GM21390 (cell line): Measurements from ENCODE around the gene BMP2K.
"Not testable (repeated sequence)": the region's sequence is repeated elsewhere in the genome, so short reads cannot be mapped to it uniquely, and the experiment has no call there.

Experiments used
- ATAC-seq: cut with Tn5 transposase; IDR thresholded peaks from one replicate; pipeline ENCODE4 v1.9.1; 2021; ENCODE audit not compliant: unreplicated experiment

Gene BMP2K

DNA sequence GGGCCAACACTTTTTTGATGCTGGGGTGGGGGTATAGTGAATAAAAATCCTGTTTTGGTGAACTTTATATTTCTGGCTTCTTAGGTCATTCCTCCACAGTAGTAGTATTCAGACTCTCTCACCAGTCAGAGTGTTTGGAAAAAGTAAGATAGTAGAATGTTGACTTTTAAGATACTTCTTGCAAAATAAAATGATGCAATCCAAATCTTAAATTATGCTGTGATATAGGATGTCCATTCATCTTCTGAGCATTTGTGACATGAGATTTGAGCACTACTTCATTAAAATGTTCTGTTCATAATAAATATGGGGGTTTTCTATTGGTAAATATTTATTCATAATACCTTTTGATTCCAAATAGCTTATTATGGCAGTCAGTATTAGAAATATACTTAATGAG is 70.1 kb downstream of the BMP2K start:
- ATAC-seq, result no peak

DNA sequence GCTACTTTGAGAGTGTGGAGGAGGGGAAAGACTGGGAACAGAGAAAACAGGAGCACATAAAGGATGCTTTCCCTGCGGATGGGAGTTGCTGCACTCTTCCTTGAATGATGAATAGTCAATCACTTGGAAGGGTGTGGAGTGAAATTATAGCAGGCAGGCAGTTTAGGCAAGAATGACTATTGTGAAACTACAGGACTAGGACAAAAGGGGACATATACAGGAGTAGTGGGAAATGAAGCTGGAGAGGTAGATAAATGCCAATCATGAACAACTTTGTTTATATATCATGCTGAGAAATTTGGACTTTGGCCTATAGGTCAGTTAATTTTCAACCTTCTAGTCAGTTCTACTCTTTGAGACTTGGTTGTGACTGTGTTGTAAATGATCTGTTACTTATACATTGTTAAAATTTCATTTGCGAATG is 86.2 kb downstream of the BMP2K start:
- no peak for ATAC-seq

DNA sequence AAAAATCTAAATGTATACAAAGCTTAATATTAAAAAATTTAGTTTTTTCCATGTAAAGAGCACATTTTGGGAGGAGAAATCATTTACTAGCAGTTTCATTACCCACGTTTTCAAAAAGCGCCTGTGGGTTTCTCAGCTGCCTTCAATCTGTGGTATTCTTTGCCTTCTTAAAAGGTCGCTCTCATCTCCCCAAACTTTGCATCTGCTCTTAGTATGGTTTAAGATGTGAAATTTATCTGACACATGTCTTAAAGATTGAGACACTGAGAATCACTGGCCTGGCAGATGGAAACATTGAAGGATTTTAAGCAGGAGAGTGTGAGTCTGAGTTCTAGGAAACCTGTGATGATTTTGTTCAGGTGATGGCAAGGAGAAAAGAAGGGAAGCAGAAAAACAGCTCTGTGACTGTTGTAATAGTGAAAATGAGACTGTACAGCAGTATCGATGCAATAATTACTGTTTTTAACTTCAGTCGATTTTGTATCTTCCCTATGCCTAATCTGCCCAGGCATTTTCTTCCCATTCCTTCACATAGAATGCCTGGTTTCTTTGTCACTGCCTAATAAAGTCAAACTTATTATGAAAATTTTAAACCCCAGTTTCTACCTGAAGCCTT is 87.2 kb downstream of the BMP2K start:
- peak; percentile 62 for ATAC-seq

DNA sequence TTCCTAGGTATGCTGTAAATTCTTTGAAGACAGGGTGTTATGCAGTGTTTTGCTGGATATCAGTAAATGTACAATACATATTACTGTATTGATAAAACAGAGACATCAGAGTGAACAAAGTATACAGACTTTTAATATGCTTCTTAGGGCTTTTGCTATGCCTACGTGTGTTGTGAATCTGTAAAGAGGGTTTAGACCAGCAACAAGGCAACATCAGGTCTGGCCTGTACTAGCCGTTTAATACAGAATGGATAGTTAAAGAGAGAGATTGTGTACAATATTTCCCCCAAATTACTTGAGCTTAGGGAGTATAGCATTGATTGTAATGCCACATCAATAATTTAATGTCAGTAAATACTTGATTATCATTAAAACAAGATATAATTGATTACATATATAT is 87.8 kb downstream of the BMP2K start:
- peak; percentile 7 for ATAC-seq

DNA sequence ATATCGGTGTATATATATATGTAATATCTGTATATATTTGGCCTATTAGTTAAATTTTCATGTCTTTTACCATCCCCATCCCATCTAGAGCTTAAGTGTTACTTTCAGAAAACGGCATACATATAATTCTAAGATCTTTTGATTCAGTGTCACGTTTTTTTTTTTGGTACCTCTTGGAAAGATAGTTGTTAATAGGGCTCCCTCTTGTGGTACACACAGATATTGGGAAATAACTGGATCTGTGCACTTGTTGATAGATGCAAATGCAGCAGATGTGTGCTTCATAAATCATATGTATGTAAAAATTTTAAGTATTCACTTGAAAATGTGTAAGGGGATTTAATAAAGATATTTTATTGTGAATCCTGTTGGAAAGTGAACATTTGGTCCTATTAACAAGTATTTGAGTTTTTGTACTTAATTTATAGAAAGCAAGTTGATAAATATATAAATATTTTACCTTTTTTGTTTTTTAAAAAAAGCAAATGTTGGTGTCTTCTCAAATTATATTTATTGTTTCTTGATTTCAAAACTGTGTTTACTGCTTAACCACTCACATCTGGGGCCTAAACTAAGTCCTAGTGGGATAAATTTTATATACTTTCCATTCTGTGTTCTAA is 88.4 kb downstream of the BMP2K start:
- peak; percentile 61 for ATAC-seq

DNA sequence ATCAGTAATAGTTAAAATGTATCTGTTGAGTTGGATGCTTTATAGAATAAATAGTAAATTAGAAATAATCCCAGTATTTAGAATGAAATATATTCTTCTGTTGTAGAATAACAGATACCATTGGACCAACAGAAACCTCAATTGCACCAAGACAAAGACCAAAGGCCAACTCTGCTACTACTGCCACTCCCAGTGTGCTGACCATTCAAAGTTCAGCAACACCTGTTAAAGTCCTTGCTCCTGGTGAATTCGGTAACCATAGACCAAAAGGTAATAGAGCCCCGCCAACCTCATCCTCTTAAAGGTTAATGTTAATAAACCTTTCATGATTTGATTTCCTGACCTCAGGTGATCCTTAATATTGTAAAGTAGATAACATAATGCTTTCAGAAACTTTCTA is 89.3 kb downstream of the BMP2K start:
- no peak for ATAC-seq

DNA sequence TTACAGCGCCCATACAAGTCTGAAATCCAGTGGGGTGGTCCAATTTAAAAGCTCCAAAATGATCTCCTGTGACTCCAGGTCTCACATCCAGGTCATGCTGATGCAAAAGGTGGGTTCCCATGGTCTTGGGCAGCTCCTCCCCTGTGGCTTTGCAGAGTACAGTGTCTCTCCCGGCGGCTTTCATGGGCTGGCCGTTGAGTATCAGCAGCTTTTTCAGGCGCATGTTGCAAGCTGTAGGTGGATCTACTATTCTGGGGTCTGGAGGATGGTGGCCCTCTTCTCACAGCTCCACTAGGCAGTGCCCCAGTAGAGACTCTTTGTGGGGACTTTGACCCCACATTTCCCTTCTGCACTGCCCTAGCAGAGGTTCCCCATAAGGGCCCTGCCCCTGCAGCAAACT is 92.6 kb downstream of the BMP2K start:
- not testable (repeated sequence) for ATAC-seq

DNA sequence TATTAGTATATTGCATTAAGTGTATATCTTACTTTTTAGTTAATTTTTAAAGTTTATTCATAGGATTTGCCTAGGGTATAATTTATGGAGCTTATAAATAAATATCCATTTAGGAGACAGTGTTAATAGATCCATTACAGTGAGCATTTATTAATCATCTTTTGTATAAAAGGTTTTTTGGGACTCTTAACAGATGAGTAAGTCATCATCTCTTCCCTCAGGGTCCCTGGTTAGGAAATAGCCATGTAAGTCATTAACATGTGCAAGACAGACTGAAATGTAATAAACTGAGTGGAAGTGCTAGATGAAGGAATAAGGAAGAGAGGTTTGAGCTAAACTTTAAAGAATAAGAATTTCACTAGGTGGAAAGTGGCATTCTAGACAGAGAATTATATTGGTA is 93.9 kb downstream of the BMP2K start:
- ATAC-seq, result no peak

DNA sequence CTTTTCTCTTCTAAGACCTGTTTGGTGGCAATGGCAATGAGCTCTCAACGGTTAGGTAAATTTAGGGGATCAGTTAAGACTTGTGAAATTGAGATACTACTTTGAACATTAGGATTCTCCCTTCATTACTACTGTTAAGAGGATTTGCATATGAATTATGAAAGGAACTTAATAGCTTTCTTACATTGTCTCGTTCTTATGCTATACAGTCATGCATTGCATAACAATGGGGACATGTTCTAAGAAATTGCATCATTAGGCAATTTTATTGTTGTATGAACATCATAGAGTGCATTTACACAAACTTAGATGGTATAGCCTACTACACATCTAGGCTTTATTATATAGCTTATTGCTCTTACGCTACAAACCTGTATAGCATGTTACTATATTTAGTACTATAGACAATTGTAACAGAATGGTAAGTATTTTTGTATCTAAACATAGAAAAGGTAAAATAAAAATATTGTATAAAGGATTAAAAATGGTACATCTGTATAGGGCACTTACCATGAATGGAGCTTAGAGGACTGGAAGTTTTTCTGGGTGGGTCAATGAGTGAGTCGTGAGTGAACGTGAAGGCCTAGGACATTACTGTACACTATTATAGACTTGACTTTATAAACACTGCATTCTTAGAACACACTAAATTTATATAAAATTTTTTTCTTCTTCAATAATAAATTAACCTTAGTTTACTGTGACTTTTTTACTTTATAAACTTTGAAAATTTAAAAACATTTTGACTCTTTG is 100.6 kb downstream of the BMP2K start:
- ATAC-seq, result no peak

DNA sequence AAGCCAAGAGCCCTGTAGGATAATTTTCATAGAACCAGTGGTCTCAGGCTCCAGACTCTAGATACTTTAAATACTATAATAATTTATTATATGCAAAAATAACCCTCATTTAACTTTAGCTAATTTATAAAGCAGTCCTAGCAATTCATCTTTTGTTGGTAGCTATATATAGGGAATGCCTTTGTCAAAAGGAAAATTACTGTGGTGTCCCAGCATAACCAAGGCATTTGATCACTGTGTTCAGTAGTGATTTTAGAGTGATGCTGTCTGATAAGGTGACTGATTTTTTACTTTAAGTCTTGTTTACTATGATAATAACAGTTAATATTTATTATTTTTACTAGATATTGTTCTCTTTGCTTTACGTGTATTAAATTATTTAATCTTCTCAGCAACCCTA is 101.9 kb downstream of the BMP2K start:
- no peak for ATAC-seq

DNA sequence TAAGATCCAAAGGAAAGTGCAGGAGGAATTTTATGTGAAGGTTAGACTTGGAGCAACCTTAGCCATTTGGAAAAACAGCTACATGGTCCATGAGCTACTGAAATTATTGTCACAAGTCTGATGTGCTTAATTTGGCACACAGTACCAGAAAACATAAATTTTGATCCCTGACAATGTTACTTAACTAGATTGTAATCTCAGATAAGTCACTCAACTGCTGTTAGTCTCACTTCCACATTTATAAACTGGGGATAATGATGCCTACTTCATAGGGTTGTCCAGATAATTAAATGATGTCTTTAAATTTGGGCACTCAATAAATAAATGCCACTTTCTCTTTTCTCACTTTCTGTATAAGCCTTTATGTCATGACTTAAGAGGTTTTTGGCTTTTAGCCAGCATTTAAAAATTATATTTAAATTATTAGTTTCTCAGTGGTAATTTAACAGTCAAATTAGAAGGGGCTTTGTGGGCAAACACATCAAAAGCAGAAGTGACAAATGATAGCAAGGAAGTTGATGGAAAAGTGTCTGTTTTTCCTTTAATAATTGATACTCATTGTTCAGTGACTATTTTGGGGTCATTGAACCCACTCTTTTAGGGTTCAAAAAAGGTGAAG is 104.8 kb downstream of the BMP2K start:
- ATAC-seq, result no peak

DNA sequence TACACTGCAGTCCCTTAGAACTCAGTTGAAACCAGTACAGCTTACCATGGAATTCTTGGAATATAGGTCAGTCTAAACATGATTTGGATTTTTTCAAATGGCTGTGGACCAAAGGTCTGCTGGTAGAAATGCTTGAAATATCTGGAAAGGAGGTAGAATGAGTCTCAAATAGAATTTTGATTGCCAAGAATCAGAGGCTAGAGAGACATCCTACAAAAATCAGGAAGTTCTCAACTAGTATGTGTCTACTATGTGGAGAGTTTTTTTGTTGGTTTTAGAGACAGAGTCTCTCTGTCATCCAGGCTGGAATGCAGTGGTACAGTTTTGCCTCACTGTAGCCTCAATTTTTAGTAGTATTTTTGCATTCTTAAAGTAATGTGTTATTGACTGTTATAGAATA is 109.4 kb downstream of the BMP2K start:
- ATAC-seq, result no peak

DNA sequence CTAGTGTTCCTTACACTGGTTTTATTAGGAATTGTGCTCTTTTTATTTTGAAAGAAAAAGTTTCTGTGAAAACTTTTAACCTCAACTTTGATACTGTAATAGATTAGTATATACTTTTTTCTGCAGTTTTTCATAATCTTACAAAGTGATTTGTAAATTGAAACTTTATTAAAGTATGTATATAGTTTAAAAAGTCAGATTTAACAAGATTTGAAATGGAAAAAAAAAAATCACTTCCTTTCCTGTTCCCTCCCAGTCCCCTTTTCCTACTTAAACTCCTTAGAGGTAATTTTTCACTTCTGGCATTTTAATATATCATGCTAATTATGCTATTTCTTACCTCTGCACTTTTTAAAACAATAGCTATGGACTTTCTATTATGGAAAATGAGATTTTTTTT is 113.8 kb downstream of the BMP2K start:
- no peak for ATAC-seq

DNA sequence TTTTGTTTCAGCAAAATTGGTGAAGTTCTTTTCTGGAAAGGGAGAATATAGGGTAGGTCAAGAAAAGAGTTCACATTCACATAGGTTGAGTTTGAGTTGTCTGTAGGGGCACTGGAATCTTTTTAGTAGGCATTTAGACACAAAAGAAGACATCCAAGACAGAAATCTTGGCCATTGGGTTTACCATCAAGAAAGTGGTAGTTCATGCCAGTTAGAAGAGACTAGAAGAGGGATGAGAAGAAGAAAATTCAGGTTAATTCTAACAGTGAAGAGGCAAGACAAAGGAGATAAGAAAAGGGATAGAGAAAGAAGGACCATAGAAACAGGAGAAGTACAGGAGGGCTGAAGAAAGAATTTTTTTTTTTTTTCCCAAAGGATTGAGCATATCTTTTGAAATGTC is 123.2 kb downstream of the BMP2K start:
- ATAC-seq, result no peak

DNA sequence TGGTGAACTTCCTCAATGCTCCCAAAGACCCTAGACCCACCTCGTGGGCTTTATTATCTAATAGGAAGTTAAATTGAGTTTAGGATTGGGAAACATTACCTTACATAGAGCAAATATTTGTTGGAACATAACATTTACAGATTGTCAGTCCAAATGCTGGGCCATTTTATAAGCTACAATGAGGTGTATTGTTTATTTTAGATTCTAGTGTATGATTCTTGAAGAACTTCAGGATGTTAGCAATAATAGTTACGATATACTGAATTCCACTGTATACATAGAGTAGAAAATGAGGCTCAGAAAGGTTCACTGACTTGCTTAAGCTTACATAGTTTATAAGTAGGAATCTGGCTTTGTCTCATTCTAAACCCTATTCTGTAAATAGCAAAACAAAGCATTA is 125.7 kb downstream of the BMP2K start:
- ATAC-seq, result no peak

DNA sequence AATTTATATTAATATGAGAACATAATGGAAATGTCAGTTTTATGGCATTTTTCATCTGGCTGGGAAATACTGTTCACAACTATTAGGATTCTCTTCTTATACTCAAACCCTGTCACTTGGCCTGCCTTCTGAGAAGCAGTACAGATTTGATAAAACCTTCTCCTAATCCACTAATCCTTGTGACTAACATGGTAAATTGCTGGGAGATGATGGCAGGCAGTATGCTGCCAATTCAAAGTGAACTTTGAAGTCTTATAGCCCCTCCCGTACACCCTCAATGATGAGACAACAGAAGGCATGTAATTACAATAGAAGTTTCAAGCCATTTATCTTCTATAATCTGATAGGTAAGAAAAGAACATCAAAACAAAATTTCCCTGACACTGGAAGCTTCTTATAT is 126.1 kb downstream of the BMP2K start:
- no peak for ATAC-seq

DNA sequence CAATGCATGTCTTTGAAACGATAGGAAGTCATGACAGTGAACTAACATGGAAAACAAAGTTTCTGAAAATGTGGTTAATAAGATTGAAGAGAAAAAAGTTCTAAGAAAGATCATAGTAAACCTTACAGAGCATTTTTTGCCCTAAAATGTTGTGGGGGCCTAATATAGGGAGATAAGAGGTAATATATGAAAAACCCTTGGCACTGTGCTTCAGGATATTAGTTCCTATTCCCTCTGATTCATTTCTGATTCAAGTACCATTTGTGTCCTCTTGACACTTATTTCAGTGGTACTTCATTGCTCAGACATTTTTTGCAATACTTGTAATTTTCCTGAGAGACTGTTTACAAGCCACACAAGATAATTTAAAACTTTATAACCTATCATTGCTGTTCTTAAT is 128.0 kb downstream of the BMP2K start:
- ATAC-seq, result no peak

DNA sequence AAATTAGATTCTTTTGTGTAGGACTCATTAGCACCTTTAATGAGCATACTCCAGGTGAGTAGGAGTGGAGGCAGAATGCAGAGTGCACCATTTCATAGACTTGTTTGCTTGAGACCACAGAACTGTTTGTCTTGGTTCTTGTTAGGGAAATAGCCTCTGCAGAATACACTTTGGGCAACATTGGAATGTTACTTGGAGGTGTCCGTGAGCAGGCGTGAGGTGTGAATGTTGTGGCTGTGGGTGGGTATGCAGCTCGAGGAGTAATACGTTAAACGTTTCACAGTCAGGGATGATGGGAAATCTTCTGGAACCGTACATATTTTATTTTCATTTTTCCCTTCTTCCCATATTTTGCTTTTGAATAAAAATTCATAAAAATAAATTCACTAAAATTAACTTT is 131.5 kb downstream of the BMP2K start:
- no peak for ATAC-seq

DNA sequence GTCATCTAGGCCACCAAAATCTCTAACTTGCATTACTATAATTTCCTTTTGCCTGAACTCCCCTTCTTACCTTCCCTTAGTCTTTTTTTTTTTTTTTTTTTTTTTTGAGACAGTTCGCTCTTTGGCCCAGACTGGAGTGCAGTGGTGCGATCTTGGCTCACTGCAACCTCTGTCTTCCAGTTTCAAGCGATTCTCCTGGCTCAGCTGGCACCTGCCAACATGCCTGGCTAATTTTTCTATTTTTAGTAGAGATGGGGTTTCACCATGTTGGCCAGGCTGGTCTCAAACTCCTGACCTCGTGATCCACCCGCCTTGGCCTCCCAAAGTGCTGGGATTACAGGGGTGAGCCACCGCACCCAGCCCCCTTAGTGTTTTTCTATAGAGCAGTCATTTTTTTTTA is 132.8 kb downstream of the BMP2K start:
- ATAC-seq, result not testable (repeated sequence)

DNA sequence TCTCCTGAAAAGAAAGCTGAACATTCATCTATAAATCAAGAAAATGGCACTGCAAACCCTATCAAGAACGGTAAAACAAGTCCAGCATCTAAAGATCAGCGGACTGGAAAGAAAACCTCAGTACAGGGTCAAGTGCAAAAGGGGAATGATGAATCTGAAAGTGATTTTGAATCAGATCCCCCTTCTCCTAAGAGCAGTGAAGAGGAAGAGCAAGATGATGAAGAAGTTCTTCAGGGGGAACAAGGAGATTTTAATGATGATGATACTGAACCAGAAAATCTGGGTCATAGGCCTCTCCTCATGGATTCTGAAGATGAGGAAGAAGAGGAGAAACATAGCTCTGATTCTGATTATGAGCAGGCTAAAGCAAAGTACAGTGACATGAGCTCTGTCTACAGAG is 134.5 kb downstream of the BMP2K start:
- no peak for ATAC-seq

DNA sequence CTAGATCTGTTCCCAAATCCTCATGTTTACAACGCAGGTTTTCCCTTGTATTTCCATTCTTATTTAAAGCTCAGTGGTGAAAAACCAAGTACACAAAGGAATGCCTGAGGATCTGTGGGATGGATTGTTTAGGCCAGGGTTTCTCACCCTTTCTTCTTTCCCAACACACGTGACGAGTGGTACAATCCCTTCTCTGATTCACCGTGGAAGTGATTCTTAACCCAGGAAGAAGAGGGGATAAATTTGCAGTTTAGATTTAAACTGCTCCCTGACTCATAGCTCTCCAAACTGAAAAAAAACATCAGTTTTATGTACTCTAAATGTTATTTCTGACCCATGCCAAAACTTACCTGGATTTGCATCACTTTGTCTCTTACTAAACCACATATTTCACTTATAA is 146.1 kb downstream of the BMP2K start:
- ATAC-seq, result no peak
